Cerebellar cortex (tissue), 1 donor: ENCODE data around the gene SLC12A7.

Experiments used
- DNase-seq: peaks from one replicate; pipeline ENCODE4 v3.0.0-alpha.2; 2015; ENCODE audit warnings: low spot score

The SLC12A7 gene

DNA sequence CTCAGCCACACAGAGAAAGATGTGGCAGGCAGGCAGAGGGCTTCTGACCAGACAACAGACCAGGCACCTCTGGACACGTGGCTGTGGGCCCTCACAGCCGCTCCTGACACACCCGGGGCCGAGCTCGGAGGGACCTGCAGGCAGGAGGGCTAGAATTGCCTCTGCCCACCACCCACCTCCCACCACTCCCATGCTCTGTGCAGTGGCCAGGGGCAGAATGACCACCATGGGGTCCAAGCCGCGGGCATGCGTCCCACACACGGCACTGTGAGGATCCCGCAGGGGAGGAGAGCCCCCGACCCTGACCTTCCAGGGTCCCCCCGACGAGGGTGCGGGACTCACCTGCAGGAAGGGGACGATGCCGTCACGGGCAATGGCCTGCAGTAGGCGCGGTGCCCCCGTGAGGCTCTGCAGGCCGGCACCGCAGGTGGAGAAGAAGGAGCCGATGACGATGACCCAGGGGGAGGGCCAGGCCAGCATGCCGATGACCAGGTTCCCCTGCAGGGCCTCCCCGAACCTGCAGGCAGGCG, 34.3 kb downstream of the SLC12A7 start:
- DNase-seq: no peak

GRCh38 chr5:1077026-1077425, 34.8 kb downstream of the SLC12A7 start:
- no peak for DNase-seq

GRCh38 chr5:1076406-1076805, 35.5 kb downstream of the SLC12A7 start:
- no peak for DNase-seq

- DNase-seq: no peak
Measured at GRCh38 chr5:1075931-1076330, 35.9 kb downstream of the SLC12A7 start.

- no peak for DNase-seq
Measured at GRCh38 chr5:1075555-1075881, 36.3 kb downstream of the SLC12A7 start.

- DNase-seq: no peak
Measured at GRCh38 chr5:1074816-1075554, 36.9 kb downstream of the SLC12A7 start.

DNA sequence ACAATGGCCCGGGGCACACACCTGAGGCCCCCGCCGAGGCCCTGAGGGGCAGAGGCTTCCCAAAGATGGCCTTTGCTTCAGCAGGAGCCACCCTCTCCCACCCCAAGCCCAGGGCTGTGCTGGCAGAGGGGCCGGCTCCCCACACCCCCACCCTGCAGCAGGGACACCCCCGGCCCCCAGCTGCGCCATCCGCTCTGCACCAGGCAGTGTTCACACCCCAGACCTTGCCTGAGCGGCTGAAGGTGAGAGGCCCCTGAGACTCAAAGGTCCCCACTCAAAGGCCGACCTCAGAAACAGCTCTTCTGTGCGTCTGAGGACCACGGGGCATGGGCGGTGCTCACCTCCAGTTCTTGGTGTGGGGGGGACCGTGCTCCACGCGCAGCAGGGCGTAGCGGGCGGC, 37.6 kb downstream of the SLC12A7 start:
- no peak for DNase-seq

DNA sequence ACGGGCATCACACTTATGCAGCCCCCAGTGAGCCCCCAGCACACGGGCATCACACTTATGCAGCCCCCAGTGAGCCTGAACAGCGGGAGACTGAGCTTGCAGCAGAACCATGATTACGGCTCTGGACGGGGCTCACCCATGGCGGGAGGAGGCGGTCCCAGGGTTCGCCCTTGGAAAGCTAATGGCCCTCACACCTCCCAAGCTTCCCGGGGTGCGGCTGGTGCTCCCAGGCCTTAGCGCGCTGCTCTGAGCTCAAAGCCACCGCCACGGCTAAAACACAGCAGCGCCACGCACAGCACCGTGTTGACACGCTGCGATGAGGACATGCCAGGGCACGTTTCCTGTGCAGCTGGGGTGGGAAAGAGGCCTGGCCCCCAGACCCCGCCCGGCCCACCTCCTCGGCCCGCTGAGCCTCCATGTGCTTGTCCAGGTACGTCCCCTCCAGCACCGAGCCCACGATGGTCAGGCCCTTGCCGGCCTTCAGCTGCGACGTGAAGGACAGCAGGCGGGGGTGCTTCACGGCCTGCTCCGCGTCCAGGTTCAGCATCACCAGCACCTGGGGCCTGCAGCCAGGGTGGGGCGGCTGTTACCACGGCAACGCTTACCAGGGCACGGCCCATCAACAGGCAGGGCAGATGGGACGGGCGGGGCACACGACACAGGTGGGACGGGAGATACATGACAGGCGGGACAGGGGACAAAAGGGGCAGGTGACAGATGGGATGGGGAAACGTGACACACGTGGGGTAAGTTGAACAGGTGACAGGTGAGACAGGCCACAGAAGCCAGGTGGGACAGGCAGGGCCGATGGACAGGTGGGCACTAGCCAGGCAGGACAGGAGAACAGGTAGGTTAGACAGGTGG, 38.4 kb downstream of the SLC12A7 start:
- no peak for DNase-seq

GRCh38 chr5:1069720-1070088, 42.2 kb downstream of the SLC12A7 start:
- DNase-seq: no peak

- DNase-seq: no peak
Measured at GRCh38 chr5:1068895-1069719, 42.8 kb downstream of the SLC12A7 start.

DNA sequence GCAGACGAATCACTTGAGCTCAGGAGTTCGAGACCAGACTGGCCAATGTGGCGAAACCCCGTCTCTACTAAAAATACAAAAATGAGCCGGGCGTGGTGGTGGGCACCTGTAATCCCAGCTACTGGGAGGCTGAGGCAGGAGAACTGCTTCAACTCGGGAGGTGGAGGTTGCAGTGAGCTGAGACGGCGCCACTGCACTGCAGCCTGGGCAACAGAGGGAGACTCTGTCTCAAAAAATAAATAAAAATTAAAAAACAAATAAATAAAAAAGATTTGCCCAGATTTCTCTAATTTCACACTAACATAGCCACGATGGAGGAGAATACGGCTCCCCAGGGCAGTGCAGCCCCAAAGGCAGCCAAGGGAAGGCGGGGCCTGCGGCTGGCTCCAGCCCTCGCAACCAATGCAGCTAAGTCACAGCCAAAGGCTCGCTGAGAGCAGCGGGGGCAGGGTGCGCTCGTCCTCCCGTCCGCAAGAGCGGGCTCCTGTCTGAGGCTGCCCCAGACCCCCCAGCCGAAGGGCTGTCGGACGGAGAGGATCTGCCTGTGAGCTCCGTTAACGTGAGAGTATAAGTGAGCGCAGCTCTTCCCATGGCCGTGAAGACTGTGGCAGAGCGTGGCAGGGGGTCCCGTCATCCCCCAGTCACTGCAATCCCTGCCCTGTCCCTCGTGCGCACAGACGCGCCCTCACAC, 43.5 kb downstream of the SLC12A7 start:
- no peak for DNase-seq

DNA sequence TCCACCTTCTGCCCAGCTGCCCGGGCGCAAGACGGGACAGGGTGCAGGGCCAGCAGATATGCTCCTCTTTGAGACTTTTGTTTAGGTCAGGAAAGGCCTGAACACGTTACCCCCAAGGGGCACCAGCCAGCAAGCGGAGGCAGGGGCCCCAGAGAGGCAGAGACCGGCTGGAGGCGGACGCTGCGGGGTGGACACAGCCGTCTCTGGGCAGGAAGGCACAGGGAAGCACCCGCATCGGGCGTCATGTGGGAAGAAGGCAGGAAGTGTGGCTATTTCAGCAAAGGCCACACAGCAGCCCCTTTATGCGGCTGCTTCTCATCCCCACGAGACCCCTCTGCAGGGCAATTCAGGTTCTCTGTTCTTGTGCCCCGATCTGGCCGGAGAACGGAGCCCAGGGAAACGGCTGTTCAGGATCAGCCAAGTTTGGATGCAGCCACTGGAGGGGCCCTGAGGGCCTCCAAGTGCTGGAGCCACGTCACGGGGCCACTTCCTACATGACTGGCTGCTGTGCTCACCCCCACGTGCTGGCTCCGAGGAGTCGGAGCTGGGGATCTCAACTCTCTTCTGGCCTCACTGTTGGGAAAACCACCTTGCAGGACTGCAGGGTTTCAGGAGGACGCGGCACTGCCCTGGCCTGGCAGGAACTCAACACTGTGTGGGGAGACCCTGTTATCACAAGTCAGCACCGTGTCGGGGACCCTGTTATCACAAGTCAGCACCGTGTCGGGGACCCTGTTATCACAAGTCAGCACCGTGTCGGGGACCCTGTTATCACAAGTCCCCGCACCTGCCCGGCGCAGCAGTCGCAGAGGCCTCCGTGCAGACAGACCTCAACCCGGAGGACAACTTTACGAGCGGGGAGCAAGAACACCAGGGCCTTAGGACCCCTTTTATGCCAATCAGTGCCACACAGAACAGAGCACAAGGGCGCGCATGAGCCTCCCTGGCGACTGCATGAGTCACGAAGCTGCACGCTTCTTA, 44.4 kb downstream of the SLC12A7 start:
- no peak for DNase-seq

GRCh38 chr5:1066676-1067075, 45.2 kb downstream of the SLC12A7 start:
- DNase-seq: no peak

GRCh38 chr5:1065891-1066650, 45.8 kb downstream of the SLC12A7 start:
- no peak for DNase-seq

- DNase-seq: no peak
Measured at GRCh38 chr5:1065143-1065750, 46.6 kb downstream of the SLC12A7 start.

GRCh38 chr5:1064383-1065142, 47.3 kb downstream of the SLC12A7 start:
- DNase-seq: no peak

- DNase-seq: no peak
Measured at GRCh38 chr5:1063661-1064382, 48.0 kb downstream of the SLC12A7 start.
